Subcutaneous adipose tissue (tissue), 4 donors: ENCODE measurements around the gene POLR1H. TPM values are rescaled to one million over a fixed set of nuclear protein-coding genes. Genes with fewer than 3 reads are reported as not detected.

Experiments used
- total RNA-seq, 4 donors: library from RNA; depleted of rRNA; stranded (reverse); fragments of >200 nt; gene quantifications; one replicate each; pipeline ENCODE4 v1.1.0, GENCODE V29; 2016
- TF ChIP-seq, protein P1 (sequence below): fragments of 450-650 bp; IDR thresholded peaks from one replicate; pipeline ENCODE4 v1.5.1; 2016; ENCODE audit warnings: low read depth, mild to moderate bottlenecking, control low read depth, antibody characterized with exemption, moderate library complexity

Gene POLR1H
- total RNA-seq, 4 donors from 2014 or later, result 12.8 to 23.8 (median 20.0) TPM

DNA sequence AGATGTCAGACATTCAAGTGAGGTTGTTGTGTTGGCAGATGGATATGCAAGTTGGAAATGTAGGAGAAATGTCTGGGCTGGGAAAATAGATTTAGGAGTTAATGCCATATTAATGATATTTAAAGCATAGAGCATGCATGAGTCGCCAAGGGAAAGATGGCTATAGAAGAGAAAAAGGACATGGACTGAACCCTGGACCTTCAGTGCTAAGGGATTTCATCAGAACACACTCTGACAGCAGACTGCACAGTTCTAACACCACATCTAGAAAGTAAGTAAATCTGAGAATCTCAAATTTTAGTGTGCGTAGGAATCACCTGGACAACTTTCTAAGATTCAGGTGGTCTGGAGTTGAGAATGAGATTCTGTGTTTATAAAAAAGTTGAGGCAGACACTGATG is 17.3 kb upstream of the POLR1H start:
- TF ChIP-seq, protein P1, sequence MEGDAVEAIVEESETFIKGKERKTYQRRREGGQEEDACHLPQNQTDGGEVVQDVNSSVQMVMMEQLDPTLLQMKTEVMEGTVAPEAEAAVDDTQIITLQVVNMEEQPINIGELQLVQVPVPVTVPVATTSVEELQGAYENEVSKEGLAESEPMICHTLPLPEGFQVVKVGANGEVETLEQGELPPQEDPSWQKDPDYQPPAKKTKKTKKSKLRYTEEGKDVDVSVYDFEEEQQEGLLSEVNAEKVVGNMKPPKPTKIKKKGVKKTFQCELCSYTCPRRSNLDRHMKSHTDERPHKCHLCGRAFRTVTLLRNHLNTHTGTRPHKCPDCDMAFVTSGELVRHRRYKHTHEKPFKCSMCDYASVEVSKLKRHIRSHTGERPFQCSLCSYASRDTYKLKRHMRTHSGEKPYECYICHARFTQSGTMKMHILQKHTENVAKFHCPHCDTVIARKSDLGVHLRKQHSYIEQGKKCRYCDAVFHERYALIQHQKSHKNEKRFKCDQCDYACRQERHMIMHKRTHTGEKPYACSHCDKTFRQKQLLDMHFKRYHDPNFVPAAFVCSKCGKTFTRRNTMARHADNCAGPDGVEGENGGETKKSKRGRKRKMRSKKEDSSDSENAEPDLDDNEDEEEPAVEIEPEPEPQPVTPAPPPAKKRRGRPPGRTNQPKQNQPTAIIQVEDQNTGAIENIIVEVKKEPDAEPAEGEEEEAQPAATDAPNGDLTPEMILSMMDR, result no peak

GRCh38 chr6:30044630-30045029 is 16.4 kb upstream of the POLR1H start:
- TF ChIP-seq, protein P1, result no peak

- TF ChIP-seq, protein P1, result no peak
These were observed 13.8 kb upstream of the POLR1H start for GRCh38 chr6:30047220-30047619.

GRCh38 chr6:30053682-30054081 is 7.4 kb upstream of the POLR1H start:
- TF ChIP-seq, protein P1, result no peak

DNA sequence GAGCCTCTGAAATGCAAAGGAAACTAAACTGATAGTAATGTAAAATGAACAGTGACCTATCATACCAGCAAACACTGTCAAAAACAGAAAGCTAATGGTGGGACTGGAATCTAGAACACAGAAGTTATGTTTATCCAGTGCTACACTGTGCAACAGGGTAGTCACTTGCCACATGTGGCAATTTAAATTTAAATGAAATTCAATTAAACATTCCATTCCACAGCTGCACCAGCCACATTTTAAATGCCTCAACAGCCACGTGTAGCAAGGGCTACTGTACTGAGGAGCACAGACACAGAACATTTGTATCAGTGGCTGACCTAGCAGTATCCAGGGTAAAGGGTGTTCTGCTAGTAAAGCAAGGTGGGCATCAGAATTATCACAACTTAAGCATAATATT is 5.6 kb upstream of the POLR1H start:
- TF ChIP-seq, protein P1, result no peak

DNA sequence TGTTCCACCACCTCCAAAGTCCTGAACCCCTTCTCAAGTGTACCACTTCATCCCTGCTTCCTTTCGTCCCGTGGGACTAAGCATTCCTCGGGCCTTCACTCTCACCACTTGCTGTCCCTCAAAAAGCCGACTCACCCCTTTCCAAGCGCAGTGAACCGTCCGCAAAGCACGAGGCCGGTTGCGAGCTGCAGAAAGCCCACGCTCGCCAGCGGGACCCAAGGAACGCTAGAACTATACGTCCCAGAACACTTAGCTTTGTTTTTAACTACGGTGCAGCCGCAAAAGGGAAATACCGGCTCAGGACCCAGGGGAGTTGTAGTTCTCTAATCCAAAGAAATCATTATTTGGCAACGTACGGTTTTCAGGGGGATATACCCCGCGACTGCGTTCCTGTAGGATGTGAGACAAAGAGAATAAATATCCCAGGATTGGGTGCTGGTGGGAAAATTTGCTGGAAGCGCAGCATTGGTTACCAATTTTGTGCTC is 416 bp upstream of the POLR1H start:
- TF ChIP-seq, protein P1, result no peak

DNA sequence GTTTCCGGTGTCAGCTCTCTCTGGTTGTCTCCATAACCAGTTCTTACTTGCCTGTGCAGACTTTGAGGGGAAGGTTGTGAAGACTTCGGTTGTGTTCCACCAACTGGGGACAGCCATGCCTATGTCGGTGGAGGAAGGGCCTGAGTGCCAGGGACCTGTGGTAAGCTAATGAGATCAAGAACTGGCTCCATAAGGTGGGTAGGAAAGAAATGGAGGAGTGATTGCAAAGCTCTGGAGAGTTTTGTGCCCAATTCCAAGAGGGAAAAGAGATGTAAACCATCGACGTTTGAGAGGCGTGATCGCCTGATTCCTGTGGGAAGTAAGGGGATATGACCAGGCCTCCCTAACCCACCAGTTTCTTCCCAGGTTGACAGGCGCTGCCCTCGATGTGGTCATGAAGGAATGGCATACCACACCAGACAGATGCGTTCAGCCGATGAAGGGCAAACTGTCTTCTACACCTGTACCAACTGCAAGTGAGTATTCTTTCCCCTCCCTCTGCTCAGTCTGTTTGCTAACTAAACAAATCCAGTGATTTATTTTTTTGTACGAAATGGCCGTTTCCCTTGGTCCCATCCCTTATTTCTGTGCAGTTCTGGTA is 893 bp downstream of the POLR1H start:
- TF ChIP-seq, protein P1, result no peak
